H9 (cell line): ENCODE results near the gene TSPAN32. TPM values are rescaled to one million over a fixed set of nuclear protein-coding genes. Genes with fewer than 3 reads are reported as not detected.
A peak's percentile ranks its signal among the peaks of the same experiment; 100 is the strongest.

Experiments
- DNase-seq: peaks from one replicate; pipeline ENCODE4 v3.0.0-alpha.2; 2017
- H2AFZ ChIP-seq: one replicate; pipeline ENCODE4 v1.6.1; 2013; ENCODE audit warnings: mild to moderate bottlenecking, low read length, control low read depth, moderate library complexity
- H2AK5ac ChIP-seq: 2 replicates; pipeline ENCODE4 v1.6.1; 2013; ENCODE audit warnings: low read length, control low read depth, mixed read lengths; ENCODE audit not compliant: insufficient read length
- H2BK120ac ChIP-seq: one replicate; pipeline ENCODE4 v1.6.1; 2013; ENCODE audit warnings: low read depth, mild to moderate bottlenecking, low read length, control low read depth, inconsistent platforms; ENCODE audit not compliant: poor library complexity, severe bottlenecking
- H2BK12ac ChIP-seq: 2 replicates; pipeline ENCODE4 v1.6.1; 2013; ENCODE audit warnings: low read length, control low read depth, mixed read lengths, low read depth; ENCODE audit not compliant: insufficient read length
- H2BK15ac ChIP-seq: 2 replicates; pipeline ENCODE4 v1.6.1; 2013; ENCODE audit warnings: low read depth, low read length, control low read depth
- H2BK20ac ChIP-seq: one replicate; pipeline ENCODE4 v1.6.1; 2013; ENCODE audit warnings: low read depth, mild to moderate bottlenecking, low read length, control low read depth, inconsistent platforms; ENCODE audit not compliant: poor library complexity, severe bottlenecking
- H2BK5ac ChIP-seq: 2 replicates; pipeline ENCODE4 v1.6.1; 2013; ENCODE audit warnings: low read length, control low read depth, mixed read lengths; ENCODE audit not compliant: insufficient read length
- H3K14ac ChIP-seq: 2 replicates; pipeline ENCODE4 v1.6.1; 2013; ENCODE audit warnings: low read length, control low read depth; ENCODE audit not compliant: insufficient read depth
- H3K18ac ChIP-seq: 2 replicates; pipeline ENCODE4 v1.6.1; 2013; ENCODE audit warnings: low read depth, mild to moderate bottlenecking, mixed read lengths, low read length, control low read depth; ENCODE audit not compliant: insufficient read length
- H3K23ac ChIP-seq: 2 replicates; pipeline ENCODE4 v1.6.1; 2013; ENCODE audit warnings: low read length, control low read depth, mixed read lengths, low read depth; ENCODE audit not compliant: insufficient read length
- H3K23me2 ChIP-seq: 2 replicates; pipeline ENCODE4 v1.6.1; 2013; ENCODE audit warnings: low read depth, mild to moderate bottlenecking, mixed read lengths, low read length, control low read depth; ENCODE audit not compliant: insufficient read length, poor library complexity, severe bottlenecking
- H3K27ac ChIP-seq: 2 replicates; pipeline ENCODE4 v1.5.1; 2013; ENCODE audit warnings: low read length, control low read depth, mixed read lengths, low read depth; ENCODE audit not compliant: insufficient read length
- H3K27me3 ChIP-seq: 2 replicates; pipeline ENCODE4 v1.6.1; 2013; ENCODE audit warnings: low read length, control low read depth, inconsistent platforms; ENCODE audit not compliant: insufficient read depth
- H3K4ac ChIP-seq: 2 replicates; pipeline ENCODE4 v1.6.1; 2013; ENCODE audit warnings: low read depth, mild to moderate bottlenecking, control low read depth, inconsistent platforms, low read length, moderate library complexity
- H3K4me1 ChIP-seq: 2 replicates; pipeline ENCODE4 v1.6.1; 2013; ENCODE audit warnings: low read length, control low read depth, inconsistent platforms; ENCODE audit not compliant: insufficient read depth
- H3K4me2 ChIP-seq: 2 replicates; pipeline ENCODE4 v1.6.1; 2013; ENCODE audit warnings: low read length, control low read depth, mixed read lengths; ENCODE audit not compliant: insufficient read length, insufficient read depth
- H3K56ac ChIP-seq: 2 replicates; pipeline ENCODE4 v1.6.1; 2013; ENCODE audit warnings: low read depth, mild to moderate bottlenecking, mixed read lengths, low read length, control low read depth; ENCODE audit not compliant: insufficient read length
- H3K79me1 ChIP-seq: 2 replicates; pipeline ENCODE4 v1.6.1; 2013; ENCODE audit warnings: low read depth, mild to moderate bottlenecking, moderate library complexity, low read length, control low read depth, inconsistent platforms; ENCODE audit not compliant: insufficient read depth, poor library complexity, severe bottlenecking
- H3K79me2 ChIP-seq: 2 replicates; pipeline ENCODE4 v1.6.1; 2013; ENCODE audit warnings: low read length, control low read depth, inconsistent platforms; ENCODE audit not compliant: insufficient read depth
- H3K9ac ChIP-seq: 2 replicates; pipeline ENCODE4 v1.6.1; 2013; ENCODE audit warnings: low read length, control low read depth, mixed read lengths; ENCODE audit not compliant: insufficient read length; ENCODE audit errors: extremely low read depth
- H3K9me3 ChIP-seq: one replicate; pipeline ENCODE4 v1.6.1; 2013; ENCODE audit warnings: low read depth, low read length, inconsistent platforms; ENCODE audit not compliant: control insufficient read depth
- H3T11ph ChIP-seq: one replicate; pipeline ENCODE4 v1.6.1; 2013; ENCODE audit warnings: mild to moderate bottlenecking, low read length, control low read depth, inconsistent platforms
- H4K20me1 ChIP-seq: one replicate; pipeline ENCODE4 v1.6.1; 2013; ENCODE audit not compliant: control insufficient read depth, insufficient read length, insufficient read depth
- H4K5ac ChIP-seq: 2 replicates; pipeline ENCODE4 v1.6.1; 2013; ENCODE audit warnings: low read depth, mild to moderate bottlenecking, mixed read lengths, low read length, control low read depth; ENCODE audit not compliant: insufficient read length
- H4K8ac ChIP-seq: replicated peaks from 2 replicates; pipeline ENCODE4 v1.6.1; 2013; ENCODE audit warnings: low read length, control low read depth, mixed read lengths, low read depth; ENCODE audit not compliant: insufficient read length
- H4K91ac ChIP-seq: 2 replicates; pipeline ENCODE4 v1.6.1; 2013; ENCODE audit warnings: low read depth, mild to moderate bottlenecking, moderate library complexity, mixed read lengths, low read length, control low read depth; ENCODE audit not compliant: insufficient read length
- H3K27ac Mint-ChIP-seq, 3 experiments: 2 replicates in 2 of 3; 3 replicates in 1 of 3; pipeline ENCODE4 v1.8.0; 2020 to 2021; ENCODE audit warnings: mixed read lengths in 3 of 3, mild to moderate bottlenecking in 1 of 3, moderate library complexity in 1 of 3
- H3K27me3 Mint-ChIP-seq: 2 replicates; pipeline ENCODE4 v1.8.0; 2021; ENCODE audit warnings: low read depth, mild to moderate bottlenecking, moderate library complexity, mixed read lengths
- H3K36me3 Mint-ChIP-seq, 3 experiments: 2 replicates in 2 of 3; 3 replicates in 1 of 3; pipeline ENCODE4 v1.8.0; 2020 to 2021; ENCODE audit warnings: low read depth in 3 of 3, mixed read lengths in 3 of 3; ENCODE audit not compliant: insufficient read depth in 1 of 3
- H3K4me1 Mint-ChIP-seq, 2 experiments: 2 replicates each; pipeline ENCODE4 v1.8.0; 2020; ENCODE audit warnings: mixed read lengths in 2 of 2
- H3K4me3 Mint-ChIP-seq, 2 experiments: 2 replicates in 1 of 2; 3 replicates in 1 of 2; pipeline ENCODE4 v1.8.0; 2020 to 2021; ENCODE audit warnings: mild to moderate bottlenecking in 2 of 2, mixed read lengths in 2 of 2, moderate library complexity in 1 of 2
- H3K9me3 Mint-ChIP-seq, 2 experiments: 2 replicates in 1 of 2; 3 replicates in 1 of 2; pipeline ENCODE4 v1.8.0; 2020; ENCODE audit warnings: mild to moderate bottlenecking in 2 of 2, mixed read lengths in 2 of 2, moderate library complexity in 1 of 2
- WGBS: extraction: QIAGEN DNeasy Blood & Tissue Kit; methylation state at CpG from one replicate; pipeline ENCODE4 v1.1.7; 2013; ENCODE audit warnings: missing lambda C conversion rate, low lambda C conversion rate, mixed read lengths; ENCODE audit not compliant: insufficient read length; ENCODE audit errors: extremely low coverage; 5-methylcytosine and 5-hydroxymethylcytosine counted together
- total RNA-seq: library from RNA; stranded (reverse); gene quantifications from 2 replicates; pipeline ENCODE4 v1.2.1, GENCODE V29; 2021
- TF ChIP-seq, protein P1 (sequence below): fragments of 200-600 bp; sonication (generic); conservative IDR thresholded peaks from 3 replicates; pipeline ENCODE4 v1.8.0; 2021; ENCODE audit warnings: antibody characterized with exemption, mild to moderate bottlenecking

Gene TSPAN32
- total RNA-seq, 1 experiment from 2014 or later, result not detected

DNA sequence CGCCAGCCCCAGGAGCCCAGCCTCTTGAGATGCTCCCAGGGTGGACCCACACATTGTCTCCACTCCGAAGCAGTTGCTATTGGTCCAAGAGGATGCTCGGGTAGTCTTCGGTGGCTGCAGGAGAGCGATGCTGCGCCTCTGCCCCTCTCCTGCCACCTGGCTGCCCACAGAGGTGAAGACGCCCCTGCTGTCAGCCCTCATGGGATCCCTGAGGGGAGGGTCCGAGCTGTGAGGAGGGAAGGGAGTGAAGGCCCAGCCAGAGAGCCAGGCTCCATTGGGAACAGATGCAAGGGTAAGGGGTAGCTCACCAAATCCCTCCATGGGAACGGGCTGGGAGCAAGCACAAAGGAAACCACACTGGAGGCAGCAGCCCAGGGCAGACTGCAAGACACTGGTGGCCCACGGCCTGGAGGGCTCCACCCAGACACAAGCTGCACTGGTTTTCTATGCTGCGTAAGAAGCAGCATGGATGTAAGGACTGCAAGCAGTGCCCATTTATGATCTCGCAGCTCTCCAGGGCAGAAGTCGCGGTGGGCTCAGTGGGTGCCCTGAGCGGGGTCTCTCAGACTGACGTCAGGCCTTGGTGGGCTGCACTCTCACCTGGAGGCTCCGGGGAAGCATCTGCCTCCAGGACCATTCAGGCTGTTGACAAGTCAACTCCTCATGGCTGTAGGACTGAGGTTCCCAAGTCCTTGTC is 15.7 kb downstream of the TSPAN32 start:
- Mint-ChIP-seq H3K9me3 (peaks cover 3 to 5% of the 10 kb centered on the region in 2 experiments; a peak in 3 of 5 replicates), H3K36me3 (no peaks in the 10 kb centered on the region; a peak in 1 of 7 replicates), H3K27ac (peak overlapping the region in 1 of 3 experiments; percentile 5; a peak in 1 of 7 replicates), H3K4me3 (no peak overlapping the region), H3K27me3 (peaks cover 39% of the 10 kb centered on the region), H3K4me1 (no peaks in the 10 kb centered on the region)
- Histone ChIP-seq H3K9me3 (no peaks in the 10 kb centered on the region), H4K5ac (no peak overlapping the region), H2AK5ac (no peak overlapping the region), H2BK20ac (no peak overlapping the region), H3K4me2 (no peak overlapping the region), H3K18ac (no peak overlapping the region), H3K27ac (no peak overlapping the region), H2BK120ac (no peak overlapping the region), H3K79me1 (no peaks in the 10 kb centered on the region), H3K23ac (no peak overlapping the region), H3K23me2 (no peaks in the 10 kb centered on the region), H3K27me3 (no peaks in the 10 kb centered on the region; the same call in 1 of the 2 replicates), H4K8ac (no peak overlapping the region), H3K4ac (no peak overlapping the region), H4K91ac (no peak overlapping the region), H2AFZ (no peak overlapping the region), H3K56ac (no peak overlapping the region), H2BK5ac (no peak overlapping the region), H3K79me2 (no peaks in the 10 kb centered on the region), H3K4me1 (no peaks in the 10 kb centered on the region), H3K14ac (no peak overlapping the region), H3K9ac (no peak overlapping the region), H2BK15ac (no peak overlapping the region), H2BK12ac (no peak overlapping the region), H4K20me1 (no peaks in the 10 kb centered on the region), H3T11ph (no peak overlapping the region)
- no CpG with 5 or more reads among the region's 17 CpGs for WGBS
- no peak for DNase-seq
- TF ChIP-seq, protein P1, sequence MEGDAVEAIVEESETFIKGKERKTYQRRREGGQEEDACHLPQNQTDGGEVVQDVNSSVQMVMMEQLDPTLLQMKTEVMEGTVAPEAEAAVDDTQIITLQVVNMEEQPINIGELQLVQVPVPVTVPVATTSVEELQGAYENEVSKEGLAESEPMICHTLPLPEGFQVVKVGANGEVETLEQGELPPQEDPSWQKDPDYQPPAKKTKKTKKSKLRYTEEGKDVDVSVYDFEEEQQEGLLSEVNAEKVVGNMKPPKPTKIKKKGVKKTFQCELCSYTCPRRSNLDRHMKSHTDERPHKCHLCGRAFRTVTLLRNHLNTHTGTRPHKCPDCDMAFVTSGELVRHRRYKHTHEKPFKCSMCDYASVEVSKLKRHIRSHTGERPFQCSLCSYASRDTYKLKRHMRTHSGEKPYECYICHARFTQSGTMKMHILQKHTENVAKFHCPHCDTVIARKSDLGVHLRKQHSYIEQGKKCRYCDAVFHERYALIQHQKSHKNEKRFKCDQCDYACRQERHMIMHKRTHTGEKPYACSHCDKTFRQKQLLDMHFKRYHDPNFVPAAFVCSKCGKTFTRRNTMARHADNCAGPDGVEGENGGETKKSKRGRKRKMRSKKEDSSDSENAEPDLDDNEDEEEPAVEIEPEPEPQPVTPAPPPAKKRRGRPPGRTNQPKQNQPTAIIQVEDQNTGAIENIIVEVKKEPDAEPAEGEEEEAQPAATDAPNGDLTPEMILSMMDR, result peak; percentile 23; the same call in 1 of the 3 replicates
